Astrocyte of the hippocampus (primary cell): ENCODE results near the gene SIK3.

Experiments
- DNase-seq: peaks from one replicate; pipeline ENCODE4 v3.0.0; 2011; ENCODE audit warnings: low read depth, low spot score

The SIK3 gene

DNA sequence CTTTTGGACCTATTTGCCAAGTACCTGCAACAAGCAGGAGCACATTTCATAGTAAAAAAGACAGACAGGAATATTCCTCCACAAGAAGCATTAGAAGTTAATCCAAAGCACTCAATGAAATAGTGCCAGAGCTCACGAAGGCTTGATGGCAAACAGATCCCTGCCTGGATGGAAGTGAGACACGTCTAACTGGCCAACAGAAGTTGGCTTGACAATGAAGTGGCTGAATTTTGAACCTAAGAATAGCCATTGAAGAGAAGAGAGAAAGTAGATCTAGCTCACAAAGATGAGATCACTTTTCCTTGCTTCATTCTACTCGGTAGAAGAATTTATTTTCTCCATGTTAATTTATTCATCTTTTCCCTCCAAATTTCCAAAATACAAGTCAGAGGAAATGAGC lies 230.2 kb downstream of the SIK3 start:
- no peak for DNase-seq

DNA sequence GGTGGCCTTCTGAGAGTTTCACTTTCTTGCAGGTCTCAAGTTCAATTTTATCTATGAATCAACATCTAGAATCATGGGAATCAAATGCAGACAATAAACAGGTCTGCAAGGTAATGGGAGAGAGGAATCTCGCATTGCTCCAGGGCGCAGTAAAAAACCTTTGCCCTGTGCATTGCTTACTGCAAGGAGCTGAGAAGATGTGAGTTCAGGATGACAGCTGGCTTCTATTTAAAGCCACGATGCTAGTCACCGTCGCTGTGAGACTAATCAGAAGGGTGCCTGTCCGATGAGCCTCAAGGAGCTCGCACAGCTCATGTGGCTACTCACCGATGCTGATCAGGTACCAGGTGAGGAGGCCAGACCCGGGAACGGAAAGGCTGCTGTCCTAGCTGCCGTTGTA lies 230.6 kb downstream of the SIK3 start:
- DNase-seq: no peak

DNA sequence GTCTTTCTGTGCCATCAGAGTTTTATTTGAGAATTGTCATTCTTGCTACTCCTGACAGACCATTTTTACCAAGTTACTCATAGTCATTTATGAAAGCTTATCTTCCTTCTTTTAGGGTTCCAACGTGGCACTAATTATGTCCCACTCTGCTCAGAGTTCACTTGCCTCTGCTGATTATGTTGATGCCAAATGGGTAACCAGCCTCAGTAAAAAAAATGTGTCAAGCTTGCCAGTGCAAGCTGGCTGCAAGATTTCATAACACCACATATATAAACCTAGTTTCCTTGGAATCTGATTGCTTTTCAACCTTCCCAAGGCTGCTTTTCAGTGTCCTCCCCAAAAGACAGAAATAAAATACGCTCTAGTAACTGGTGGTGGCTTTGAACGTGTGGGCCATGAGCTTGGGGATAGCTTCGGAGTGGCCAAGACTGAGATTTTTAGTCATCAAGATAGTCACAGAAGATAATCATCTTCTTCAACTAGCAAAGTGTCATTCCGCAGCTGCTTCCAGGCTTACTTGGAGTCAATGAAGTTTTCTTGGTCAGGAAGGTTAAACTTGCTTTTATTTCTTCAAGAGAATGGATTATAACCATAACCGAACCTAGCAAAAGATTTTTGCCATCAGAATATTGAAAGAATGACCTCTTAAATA lies 231.3 kb downstream of the SIK3 start:
- no peak for DNase-seq

DNA sequence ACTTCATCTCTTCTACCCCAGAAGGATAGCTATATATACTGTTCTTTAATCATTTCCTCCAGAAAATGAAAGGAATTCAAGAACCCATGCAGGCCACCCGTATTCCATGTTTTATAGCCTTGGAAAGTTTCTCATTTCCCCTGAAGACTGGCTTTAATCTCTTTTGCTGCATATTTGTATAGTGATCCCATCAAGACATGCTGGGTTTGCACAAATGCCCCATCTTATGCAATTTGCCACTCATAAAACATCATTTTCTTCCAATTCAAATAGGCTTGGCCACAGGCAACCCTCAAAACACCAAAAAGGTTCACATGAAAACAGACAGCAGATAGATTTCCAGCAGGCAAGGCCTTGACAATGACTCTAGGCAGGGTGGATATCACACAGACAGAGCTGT lies 232.5 kb downstream of the SIK3 start:
- DNase-seq: no peak

DNA sequence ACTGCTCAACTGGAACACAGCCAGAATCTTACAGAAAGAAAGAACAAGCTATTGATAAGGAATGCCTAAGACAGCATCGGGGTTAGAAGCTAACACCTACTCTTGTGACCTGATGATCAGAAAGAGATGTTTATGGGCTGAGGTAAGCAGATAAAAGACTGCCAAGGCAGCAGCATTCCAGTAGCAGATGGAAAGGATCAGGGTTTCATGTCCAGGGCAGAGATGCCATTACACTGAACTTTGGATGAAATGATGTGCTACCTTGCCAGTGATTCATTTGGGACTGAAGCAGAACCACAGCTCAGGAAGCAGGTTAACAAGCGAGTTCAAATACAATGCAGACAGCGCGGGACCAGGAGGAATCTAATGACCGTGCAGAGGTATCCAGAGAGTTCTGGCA lies 233.7 kb downstream of the SIK3 start:
- DNase-seq: no peak

DNA sequence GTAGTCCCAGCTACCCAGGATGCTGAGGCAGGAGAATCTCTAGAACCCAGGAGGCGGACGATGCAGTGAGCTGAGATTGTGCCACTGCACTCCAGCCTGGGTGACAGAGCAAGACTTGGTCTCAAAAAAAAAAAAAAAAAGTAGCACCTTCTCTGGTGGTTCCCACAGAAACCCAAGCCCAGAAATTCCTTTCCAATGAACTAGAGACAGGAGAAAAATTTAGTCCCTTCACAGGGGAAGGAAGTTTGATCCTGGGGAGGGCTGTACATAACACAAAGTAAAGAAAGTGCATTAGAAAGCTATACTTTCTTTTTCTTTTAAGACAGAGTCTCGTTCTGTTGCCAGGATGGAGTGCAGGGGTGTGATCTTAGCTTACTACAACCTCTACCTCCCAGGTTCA lies 235.3 kb downstream of the SIK3 start:
- peak; percentile 38 for DNase-seq

DNA sequence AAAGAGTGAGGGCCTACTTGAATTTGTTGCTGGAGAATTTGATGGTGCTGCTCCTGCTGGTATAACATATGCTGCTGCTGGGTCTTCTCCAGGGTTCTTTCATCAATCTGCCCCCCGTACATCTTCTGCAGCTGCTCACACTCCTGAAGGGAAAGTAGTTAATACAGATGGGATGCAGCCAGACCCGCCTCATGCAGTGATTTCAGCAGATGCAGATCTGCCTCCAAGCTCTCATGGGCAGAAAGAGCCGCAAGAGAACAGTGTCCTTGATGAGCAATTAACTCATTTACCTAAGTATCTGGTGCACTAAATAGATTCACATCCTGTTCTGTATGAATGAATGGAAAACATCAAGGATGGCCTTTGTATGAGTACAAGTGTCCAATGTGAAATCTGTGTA lies 236.0 kb downstream of the SIK3 start:
- no peak for DNase-seq

DNA sequence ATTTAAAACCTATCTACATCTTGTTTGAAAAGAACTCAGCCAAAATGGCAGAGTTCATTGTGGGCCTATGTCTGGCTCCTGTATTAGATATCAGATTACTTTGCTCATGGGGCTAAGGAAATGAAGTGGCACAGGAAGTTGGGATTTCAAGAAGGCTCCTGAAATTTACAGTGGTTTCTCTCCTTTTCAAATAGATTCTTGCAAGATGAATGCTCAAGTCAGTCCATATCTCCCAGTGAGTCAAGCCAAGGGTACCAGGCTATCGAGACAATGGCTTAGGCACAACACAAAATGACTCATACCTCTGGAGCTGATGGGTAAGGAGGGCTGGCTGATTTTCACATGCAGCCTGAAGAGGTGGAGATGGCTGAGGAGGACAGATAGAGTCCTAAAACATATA lies 236.7 kb downstream of the SIK3 start:
- peak; percentile 72 for DNase-seq

DNA sequence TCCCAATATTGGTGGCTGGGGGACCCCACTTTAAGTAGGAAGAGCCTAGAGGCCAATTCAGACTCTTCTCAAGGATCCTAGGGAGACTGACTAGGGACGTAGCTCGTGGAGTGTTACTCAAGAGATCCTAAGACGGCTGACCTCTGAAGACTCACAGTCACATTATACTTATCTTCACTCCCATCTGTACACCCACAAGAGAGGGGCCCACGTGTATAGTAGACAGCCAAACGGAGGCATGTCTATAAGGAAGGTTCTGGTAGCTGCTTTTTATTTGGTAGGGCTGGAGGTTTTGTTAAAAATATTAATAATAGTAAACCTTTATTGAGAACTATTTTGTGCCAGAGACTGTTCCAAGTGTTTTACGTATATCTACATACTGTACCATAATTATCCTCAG lies 237.9 kb downstream of the SIK3 start:
- no peak for DNase-seq

DNA sequence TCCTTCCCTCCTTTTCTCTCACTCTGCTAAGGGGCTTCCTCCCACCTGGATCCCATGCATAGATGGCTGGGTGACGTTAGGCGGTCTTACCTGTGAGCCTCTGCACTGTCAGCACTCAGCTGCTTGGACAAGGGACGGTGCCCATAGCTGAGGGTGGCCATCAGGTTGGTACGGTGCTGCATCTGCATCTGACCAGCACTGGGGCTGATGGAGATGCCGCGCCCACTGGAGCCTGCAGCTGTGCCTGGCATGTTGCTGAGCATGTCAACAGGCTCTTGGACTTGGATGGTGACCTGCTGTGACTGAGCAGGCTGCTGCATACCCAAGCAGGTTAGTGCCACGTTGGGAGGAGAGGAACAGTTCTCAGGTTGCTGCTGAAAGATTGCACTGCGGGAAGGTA lies 239.1 kb downstream of the SIK3 start:
- DNase-seq: no peak

DNA sequence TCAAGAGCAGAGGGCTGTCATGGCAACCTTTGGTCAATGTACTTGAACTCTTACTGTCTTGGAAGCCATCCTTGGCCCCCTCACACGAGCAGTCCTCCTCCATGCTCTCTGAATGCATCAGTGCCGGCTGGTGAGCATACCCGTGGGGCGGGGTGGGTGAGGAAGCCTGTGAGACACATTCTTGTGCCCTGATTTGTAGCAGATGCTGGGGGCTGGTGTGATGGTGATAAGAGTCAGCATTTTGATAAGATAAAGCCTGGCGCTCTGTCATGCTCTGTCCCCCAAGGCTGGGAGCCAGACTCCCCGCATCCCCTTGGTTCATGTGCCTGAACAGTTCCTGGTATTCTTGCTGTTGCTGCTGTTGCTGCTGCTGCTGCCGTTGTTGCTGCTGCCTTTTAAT lies 240.3 kb downstream of the SIK3 start:
- no peak for DNase-seq

DNA sequence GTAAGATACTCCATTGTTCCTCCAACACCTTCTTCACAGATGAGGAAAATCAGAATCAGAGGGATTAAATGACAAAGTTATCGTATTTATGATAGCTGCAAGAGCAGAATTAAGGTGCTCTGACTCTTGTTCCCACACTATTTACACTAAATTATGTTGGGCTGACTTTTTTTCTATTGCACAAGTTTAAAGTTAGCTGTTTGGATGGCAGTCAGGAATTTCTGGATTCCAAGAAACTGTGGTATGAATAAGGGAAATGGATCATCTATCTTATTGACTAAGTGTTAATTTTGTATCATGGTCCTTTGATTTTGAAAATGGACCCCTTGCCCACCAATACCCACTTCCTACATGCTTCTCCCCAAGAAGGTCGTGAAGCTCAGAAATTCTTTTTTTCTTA lies 240.9 kb downstream of the SIK3 start:
- no peak for DNase-seq

DNA sequence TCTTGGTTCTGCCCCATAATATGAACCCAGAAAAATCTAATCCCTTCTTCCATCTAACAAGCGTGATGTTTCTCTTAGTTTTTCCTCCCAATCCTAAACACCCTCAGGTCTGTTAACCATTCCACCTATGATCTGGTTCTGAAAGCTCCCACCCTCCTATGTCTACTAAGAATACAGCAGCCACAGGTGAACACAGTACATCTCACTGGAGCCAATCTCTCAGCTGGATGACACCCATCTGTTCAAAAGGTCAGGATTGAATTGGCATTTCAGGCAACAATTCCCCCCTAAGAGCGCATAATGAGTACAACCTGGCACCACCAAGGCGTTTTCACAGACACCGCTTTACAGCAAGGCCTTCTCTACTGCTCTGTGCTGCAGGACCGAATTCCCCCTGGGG lies 241.8 kb downstream of the SIK3 start:
- no peak for DNase-seq

DNA sequence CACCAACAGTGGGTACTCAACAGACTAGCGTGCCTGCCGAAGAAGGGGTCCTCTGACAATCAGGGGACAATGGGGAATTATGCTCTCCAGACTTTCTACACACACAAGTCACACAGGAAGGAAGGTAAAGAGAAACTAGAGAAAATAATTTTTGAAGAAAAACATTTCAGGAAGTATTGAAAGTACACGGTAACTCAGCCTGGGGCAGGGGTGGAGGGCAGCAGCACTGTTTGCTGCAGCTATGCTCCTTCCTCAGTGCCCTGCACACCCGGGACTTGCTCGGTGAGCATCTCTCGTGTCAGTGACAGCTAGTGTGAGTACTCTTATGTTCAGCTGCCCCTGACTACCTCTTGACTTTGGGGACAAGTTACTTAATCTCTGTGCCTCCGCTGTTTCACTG lies 242.8 kb downstream of the SIK3 start:
- DNase-seq: no peak

DNA sequence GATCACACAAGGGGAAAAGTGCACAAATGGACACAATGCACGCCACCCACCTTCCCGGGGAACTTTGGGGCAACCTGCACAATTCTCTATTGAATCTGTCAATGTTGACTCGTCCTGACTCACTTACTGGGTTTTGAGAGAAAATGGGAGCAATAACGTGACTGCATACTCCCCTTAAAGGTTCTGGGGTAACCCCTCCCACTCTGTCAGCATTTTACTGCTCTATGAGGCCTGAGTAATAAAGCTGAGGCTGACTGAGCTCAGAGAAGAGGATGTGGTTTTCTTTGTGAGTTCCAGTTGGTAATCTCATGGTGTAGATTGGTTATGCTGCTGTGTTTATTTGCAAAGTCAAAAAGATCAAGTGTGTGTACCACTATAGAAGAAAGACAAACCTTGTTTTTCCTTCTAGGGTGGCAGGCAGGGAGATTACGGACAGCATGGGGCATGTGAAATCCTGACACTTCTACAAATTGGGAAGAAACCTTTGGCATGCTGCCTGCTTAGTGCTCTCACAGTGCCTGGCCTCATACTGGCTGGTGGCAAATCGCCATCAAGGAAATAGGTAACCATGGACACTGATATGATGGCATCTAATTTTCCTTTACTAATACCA lies 244.7 kb downstream of the SIK3 start:
- DNase-seq: peak; percentile 88

DNA sequence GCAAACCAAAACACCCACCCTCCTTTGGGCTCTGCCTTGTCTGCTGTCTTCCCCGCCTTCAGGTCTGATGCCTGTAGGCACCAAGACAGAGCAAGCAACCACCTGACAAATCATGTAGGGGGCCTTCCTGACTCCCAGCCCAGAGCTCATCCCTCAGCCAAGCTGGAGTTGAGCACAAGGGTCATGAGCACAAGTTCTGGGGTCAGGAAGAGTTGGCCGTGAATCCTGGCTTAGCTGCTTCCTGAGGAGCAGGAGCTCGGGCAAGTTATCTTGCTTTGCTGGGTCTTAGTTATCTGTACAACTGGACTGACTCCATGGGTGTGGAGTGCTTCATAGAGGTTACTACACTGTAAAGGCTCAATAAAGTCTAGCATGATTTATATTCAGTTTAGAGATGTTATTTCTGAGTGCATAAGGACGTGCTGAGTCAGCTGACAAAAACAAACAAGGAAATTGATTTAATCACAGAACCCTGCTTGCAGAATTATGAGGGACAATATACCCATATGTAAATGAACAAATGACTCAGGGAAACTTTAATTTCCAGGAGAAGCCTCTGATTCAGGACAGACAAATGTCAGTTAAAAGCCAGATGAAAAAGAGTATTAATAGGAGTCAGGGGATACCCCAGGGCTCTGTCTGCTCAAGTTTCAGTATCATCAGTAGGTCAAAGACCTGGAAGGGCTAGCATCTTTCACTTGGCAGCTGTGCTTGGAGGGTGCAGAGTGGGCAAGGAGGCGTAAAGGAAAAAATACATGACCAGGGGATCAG lies 245.8 kb downstream of the SIK3 start:
- peak; percentile 21 for DNase-seq

DNA sequence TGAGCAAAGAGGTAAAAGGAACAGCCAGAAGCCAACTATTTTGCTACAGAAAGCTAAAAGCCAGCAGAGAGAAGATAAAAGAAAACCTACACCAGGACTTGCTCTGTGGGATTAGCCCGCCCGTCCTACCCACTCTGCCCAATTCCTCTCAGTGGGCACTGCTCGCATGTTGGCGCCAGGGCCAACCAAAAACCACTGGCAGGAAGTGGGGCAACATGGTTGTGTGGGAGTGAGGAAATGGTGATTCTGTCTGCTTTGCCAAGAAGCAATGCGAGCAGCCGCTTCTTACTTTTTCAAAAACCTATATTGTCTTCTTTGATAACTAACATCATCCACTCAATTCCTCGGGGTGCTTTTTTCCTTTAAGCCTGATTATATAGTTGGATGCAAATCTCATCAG lies 246.6 kb downstream of the SIK3 start:
- DNase-seq: no peak

DNA sequence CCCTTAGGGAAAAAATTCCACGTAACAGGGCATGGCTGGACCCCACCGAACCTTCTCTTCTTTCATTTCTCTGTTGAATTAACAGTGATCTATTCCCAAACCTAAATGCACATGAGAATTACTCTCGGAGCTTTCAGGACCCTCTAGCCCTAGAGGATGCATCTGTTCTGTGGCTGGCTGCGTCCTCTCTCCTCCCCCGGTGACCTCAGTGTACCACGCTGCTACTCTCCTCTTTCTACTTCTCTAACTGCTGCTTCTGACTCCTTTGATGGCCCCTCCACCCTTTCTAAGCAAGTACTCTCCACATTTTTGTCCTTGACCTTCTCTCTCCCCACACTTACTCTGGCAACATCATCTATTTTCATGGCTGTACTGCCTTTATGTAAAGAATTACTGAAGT lies 248.7 kb downstream of the SIK3 start:
- DNase-seq: no peak

DNA sequence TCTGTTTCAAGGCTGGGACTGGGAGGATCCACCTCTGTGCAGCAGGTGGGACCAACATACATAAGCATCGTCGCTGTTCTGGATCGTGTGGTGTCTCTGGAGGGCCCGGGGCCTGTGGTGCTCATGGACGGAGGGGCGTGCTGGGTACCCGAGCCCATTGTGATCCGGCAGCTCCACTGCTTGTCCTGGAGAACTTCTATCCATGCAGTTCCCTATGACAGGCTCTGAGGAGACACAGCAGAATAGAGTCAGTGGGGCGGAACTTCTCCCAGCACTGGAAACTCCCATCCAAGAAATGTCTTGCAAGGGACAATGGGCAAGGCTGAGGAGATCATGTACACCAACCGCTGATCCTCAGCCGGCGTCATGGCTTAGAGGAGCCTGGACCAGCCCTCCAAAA lies 249.2 kb downstream of the SIK3 start:
- DNase-seq: no peak

DNA sequence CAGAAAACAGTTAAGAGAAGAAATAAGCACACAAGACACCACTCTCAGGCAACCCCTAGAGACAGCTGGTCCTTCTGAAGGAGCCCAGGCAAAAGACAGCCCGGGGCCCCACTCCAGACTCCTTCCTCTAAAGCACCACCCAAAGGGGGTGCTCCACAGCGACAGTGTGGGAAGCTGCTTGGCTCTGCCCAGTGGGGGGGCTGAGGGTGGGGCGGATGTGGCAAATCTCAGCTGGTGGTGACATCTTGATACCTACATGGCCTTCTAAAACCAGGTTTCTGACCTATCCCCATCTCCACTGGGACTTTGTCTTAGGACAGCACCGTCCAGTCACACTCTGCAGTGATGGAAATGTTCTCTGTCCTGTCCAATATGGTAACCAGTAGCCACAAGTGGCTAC lies 250.6 kb downstream of the SIK3 start:
- DNase-seq: no peak

DNA sequence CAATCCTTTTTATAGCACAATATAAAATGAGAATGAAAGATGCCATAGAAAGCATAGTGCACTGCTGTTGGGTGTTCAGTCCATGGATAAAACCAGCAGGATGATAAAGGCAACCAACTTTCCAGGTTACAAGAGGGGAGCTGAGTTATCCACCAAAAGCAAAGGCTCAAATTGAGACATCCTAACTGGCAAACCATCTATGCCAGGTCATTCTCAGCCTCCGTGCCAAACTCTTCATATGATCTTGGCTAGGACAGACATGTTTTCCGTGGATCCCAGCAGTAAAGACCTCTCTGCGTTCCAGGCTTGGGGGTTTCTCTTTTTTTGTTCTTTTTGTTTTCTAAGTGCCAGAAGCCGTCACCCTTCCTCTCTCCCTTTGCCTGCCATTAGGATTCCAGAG lies 253.5 kb downstream of the SIK3 start:
- no peak for DNase-seq

DNA sequence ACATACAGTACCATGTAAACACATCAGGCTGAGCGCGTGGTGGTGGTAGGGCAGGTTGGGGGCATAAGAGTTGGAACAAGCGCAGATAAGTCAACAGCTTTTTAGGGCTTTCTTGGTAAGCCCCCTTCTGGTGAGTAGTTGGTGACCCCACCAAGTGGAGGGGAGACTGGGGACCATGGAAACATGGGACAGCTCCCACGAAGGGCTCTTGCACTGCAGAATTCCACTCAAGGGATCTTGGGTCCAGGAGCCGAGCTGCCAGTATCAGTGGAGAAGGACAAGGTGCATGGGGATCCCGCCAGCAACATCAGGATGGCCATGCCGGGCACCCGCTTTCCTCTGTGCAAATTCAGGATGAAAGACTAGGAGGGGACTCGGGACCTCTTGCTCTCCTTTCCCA lies 254.6 kb downstream of the SIK3 start:
- no peak for DNase-seq

DNA sequence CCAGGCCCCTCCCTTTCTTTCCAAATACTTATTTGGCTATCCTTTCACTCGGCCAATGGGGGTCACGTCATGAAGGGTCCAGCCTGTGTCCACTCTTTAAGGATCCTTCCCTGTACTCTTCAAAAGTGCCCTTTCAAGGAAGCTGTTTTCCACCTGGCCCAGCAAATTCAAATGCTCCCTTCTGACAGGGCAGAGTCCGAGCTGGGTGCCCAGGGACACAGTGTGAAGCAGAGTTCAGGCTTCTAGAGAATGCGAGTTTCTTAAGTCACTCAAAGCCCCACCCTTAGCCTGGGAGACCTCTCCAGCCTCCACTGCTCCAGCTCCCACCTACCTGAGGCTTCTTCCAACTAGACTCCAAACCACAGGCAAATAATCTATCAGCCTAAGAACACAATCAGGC lies 255.3 kb downstream of the SIK3 start:
- no peak for DNase-seq
